Stomach (tissue), 4 donors: ENCODE data around the gene NIFK.

Source experiments
- CTCF ChIP-seq, 7 experiments: fragments of 450-650 bp in 4 of 7; fragments of 200-600 bp in 3 of 7; sonication (generic) in 3 of 7; IDR thresholded peaks; one replicate each; pipeline ENCODE4 v1.5.1; 2016 to 2019; ENCODE audit warnings: antibody characterized with exemption in 7 of 7, control low read depth in 2 of 7, mild to moderate bottlenecking in 1 of 7
- EP300 ChIP-seq: sonication (generic); formaldehyde crosslinking; IDR thresholded peaks from one replicate; pipeline ENCODE4 v1.6.1; 2017; ENCODE audit warnings: antibody characterized with exemption
- POLR2A ChIP-seq, 4 donors: fragments of 450-650 bp; IDR thresholded peaks; one replicate each; pipeline ENCODE4 v1.6.1; 2016; ENCODE audit warnings: antibody characterized with exemption in 4 of 4, control low read depth in 2 of 4, mild to moderate bottlenecking in 1 of 4, moderate library complexity in 1 of 4

- TF ChIP-seq CTCF (IDR thresholded peaks at IDR 0.05) (no peak), EP300 (no peak), POLR2A (IDR thresholded peaks at IDR 0.05) (no peak)
Observed at GRCh38 chr2:121696410-121696930, 40.2 kb downstream of the NIFK start.
